HEK293 (cell line): ENCODE results near the gene ARID3B.

Experiments used
- CTCF ChIA-PET: fragments of 350-600 bp; formaldehyde crosslinking; extraction: SDS; loops from one replicate; lab custom pipeline; 2021; ENCODE audit warnings: antibody characterized with exemption; lab: Yijun Ruan, JAX
- POLR2A ChIA-PET: fragments of 300-600 bp; formaldehyde crosslinking; extraction: SDS; loops from one replicate; lab custom pipeline; 2020; ENCODE audit warnings: antibody characterized with exemption, inconsistent platforms; lab: Yijun Ruan, JAX
- H3K27ac ChIP-seq: fragments of 200-500 bp; sonication (Bioruptor generic); 2 replicates; pipeline ENCODE4 v1.5.1; 2014; ENCODE audit warnings: low read depth, low read length, control low read depth, inconsistent platforms; ENCODE audit errors: extremely low read depth
- H3K36me3 ChIP-seq, 2 experiments: fragments of 200-500 bp in 1 of 2; sonication (Bioruptor generic) in 1 of 2; 1 replicate in 1 of 2; 2 replicates in 1 of 2; pipeline ENCODE4 v1.5.1; 2014 to 2017; ENCODE audit warnings: inconsistent platforms in 2 of 2, low read length in 2 of 2; ENCODE audit not compliant: control insufficient read depth in 2 of 2, insufficient read depth in 1 of 2
- H3K4me1 ChIP-seq: fragments of 200-500 bp; sonication (Bioruptor generic); 2 replicates; pipeline ENCODE4 v1.5.1; 2014; ENCODE audit warnings: mild to moderate bottlenecking, low read length, inconsistent platforms; ENCODE audit not compliant: control insufficient read depth, insufficient read depth
- H3K4me3 ChIP-seq: 2 replicates; pipeline ENCODE4 v1.5.1; 2011; ENCODE audit warnings: low read depth, mild to moderate bottlenecking, control low read depth, low read length, moderate library complexity
- H3K9me3 ChIP-seq: fragments of 200-500 bp; sonication (Bioruptor generic); 2 replicates; pipeline ENCODE4 v1.5.1; 2014; ENCODE audit warnings: low read depth, low read length, inconsistent platforms; ENCODE audit not compliant: control insufficient read depth, insufficient read depth
- AEBP2 ChIP-seq: fragments of 450-650 bp; formaldehyde crosslinking; IDR thresholded peaks from 2 replicates; pipeline ENCODE4 v1.5.1; 2016; ENCODE audit warnings: missing biosample characterization, missing genetic modification characterization, borderline replicate concordance
- CTCF ChIP-seq: fragments of 450-650 bp; formaldehyde crosslinking; IDR thresholded peaks from 2 replicates; pipeline ENCODE4 v1.5.1; 2016; ENCODE audit warnings: missing biosample characterization, missing genetic modification characterization
- MZF1 ChIP-seq: fragments of 450-650 bp; formaldehyde crosslinking; IDR thresholded peaks from 2 replicates; pipeline ENCODE4 v1.5.1; 2017; ENCODE audit warnings: missing biosample characterization, missing genetic modification characterization, borderline replicate concordance
- REST ChIP-seq: fragments of 450-650 bp; formaldehyde crosslinking; IDR thresholded peaks from 2 replicates; pipeline ENCODE4 v1.5.1; 2016; ENCODE audit warnings: missing biosample characterization, missing genetic modification characterization
- SCRT1 ChIP-seq: fragments of 450-650 bp; formaldehyde crosslinking; IDR thresholded peaks from 2 replicates; pipeline ENCODE4 v1.5.1; 2016; ENCODE audit warnings: missing biosample characterization, missing genetic modification characterization, borderline replicate concordance
- SCRT2 ChIP-seq: fragments of 450-650 bp; formaldehyde crosslinking; IDR thresholded peaks from 2 replicates; pipeline ENCODE4 v1.5.1; 2016; ENCODE audit warnings: missing biosample characterization, missing genetic modification characterization
- ZBTB21 ChIP-seq: fragments of 450-650 bp; formaldehyde crosslinking; IDR thresholded peaks from 2 replicates; pipeline ENCODE4 v1.5.1; 2017; ENCODE audit warnings: missing biosample characterization, missing genetic modification characterization
- ZNF133 ChIP-seq: fragments of 450-650 bp; formaldehyde crosslinking; IDR thresholded peaks from 2 replicates; pipeline ENCODE4 v1.5.1; 2016; ENCODE audit warnings: missing biosample characterization, missing genetic modification characterization
- ZNF2 ChIP-seq: fragments of 450-650 bp; formaldehyde crosslinking; IDR thresholded peaks from 2 replicates; pipeline ENCODE4 v1.5.1; 2016; ENCODE audit warnings: missing biosample characterization, missing genetic modification characterization
- ZNF24 ChIP-seq: fragments of 450-650 bp; formaldehyde crosslinking; IDR thresholded peaks from 2 replicates; pipeline ENCODE4 v1.5.1; 2016; ENCODE audit warnings: missing biosample characterization, missing genetic modification characterization
- ZNF302 ChIP-seq: fragments of 450-650 bp; formaldehyde crosslinking; IDR thresholded peaks from 2 replicates; pipeline ENCODE4 v1.5.1; 2016; ENCODE audit warnings: missing biosample characterization, missing genetic modification characterization, low read depth
- ZNF311 ChIP-seq: fragments of 450-650 bp; formaldehyde crosslinking; IDR thresholded peaks from 2 replicates; pipeline ENCODE4 v1.5.1; 2017; ENCODE audit warnings: missing biosample characterization, missing genetic modification characterization, borderline replicate concordance
- ZNF48 ChIP-seq: fragments of 450-650 bp; formaldehyde crosslinking; IDR thresholded peaks from 2 replicates; pipeline ENCODE4 v1.5.1; 2016; ENCODE audit warnings: missing biosample characterization, missing genetic modification characterization
- ZNF600 ChIP-seq: fragments of 450-650 bp; formaldehyde crosslinking; IDR thresholded peaks from 2 replicates; pipeline ENCODE4 v1.5.1; 2016; ENCODE audit warnings: missing biosample characterization, missing genetic modification characterization
- ZNF626 ChIP-seq: fragments of 450-650 bp; sonication (Bioruptor Pico); formaldehyde crosslinking; IDR thresholded peaks from 2 replicates; pipeline ENCODE4 v1.5.1; 2018; ENCODE audit warnings: missing biosample characterization, missing genetic modification characterization, inconsistent platforms
- ZNF654 ChIP-seq: fragments of 450-650 bp; formaldehyde crosslinking; IDR thresholded peaks from 2 replicates; pipeline ENCODE4 v1.5.1; 2016; ENCODE audit warnings: low read depth, missing biosample characterization, missing genetic modification characterization
- ZNF660 ChIP-seq: fragments of 450-650 bp; IDR thresholded peaks from 2 replicates; pipeline ENCODE4 v1.5.1; 2018; ENCODE audit warnings: missing biosample characterization, mild to moderate bottlenecking, missing genetic modification characterization
- ZNF76 ChIP-seq: fragments of 450-650 bp; formaldehyde crosslinking; IDR thresholded peaks from 2 replicates; pipeline ENCODE4; 2016; ENCODE audit warnings: low read depth, missing biosample characterization, missing genetic modification characterization, borderline replicate concordance
- ZNF843 ChIP-seq: fragments of 450-650 bp; formaldehyde crosslinking; IDR thresholded peaks from 2 replicates; pipeline ENCODE4 v1.5.1; 2016; ENCODE audit warnings: missing biosample characterization, missing genetic modification characterization

ARID3B gene

GRCh38 chr15:74631408-74631807, 90.4 kb downstream of the ARID3B start:
- peak; percentile 34; the same call in 1 of the 2 replicates for TF ChIP-seq ZNF311 (tag by site-specific recombination)
- no peak for TF ChIP-seq ZBTB21 (tag by site-specific recombination)
- TF ChIP-seq ZNF133 (tag by site-specific recombination) = no peak
- Histone ChIP-seq H3K27ac (no peak overlapping the region), H3K4me1 (no peaks in the 10 kb centered on the region), H3K4me3 (no peak overlapping the region), H3K9me3 (no peaks in the 10 kb centered on the region), H3K36me3 (peaks cover 25 to 100% of the 10 kb centered on the region in 2 experiments; a peak in 2 of 3 replicates)
- POLR2A ChIA-PET = interaction anchor here (0.5 to 1.8 kb wide), 3 partner anchors 94 to 197 kb away, joined by 3 to 5 read pairs (median 5); partner anchors contain the start of gene SEMA7A
- CTCF ChIA-PET = interaction anchor here (0.6 to 14.8 kb wide), 36 partner anchors 10 to 337 kb away, joined by 3 to 800 read pairs (median 4); partner anchors contain the start of genes ARID3B, CLK3 and CYP11A1

GRCh38 chr15:74631935-74632560, 91.0 kb downstream of the ARID3B start:
- TF ChIP-seq ZNF24 (tag by site-specific recombination) (no peak), CTCF (tag by site-specific recombination) (peak; percentile 91), ZNF48 (tag by site-specific recombination) (no peak), ZNF626 (no peak), ZNF76 (tag by site-specific recombination) (no peak), AEBP2 (tag by site-specific recombination) (no peak), REST (tag by site-specific recombination) (no peak), ZNF660 (tag by site-specific recombination) (0 out of 2 replicates have a peak, but pooled peaks have one; percentile 22), ZNF654 (peak; percentile 50), SCRT1 (tag by site-specific recombination) (peak; percentile 37; the same call in 1 of the 2 replicates), SCRT2 (tag by site-specific recombination) (0 out of 2 replicates have a peak, but pooled peaks have one; percentile 40), ZNF600 (tag by site-specific recombination) (0 out of 2 replicates have a peak, but pooled peaks have one; percentile 45), MZF1 (tag by site-specific recombination) (no peak), ZNF2 (tag by site-specific recombination) (peak; percentile 95), ZNF302 (tag by site-specific recombination) (no peak), ZNF843 (tag by site-specific recombination) (no peak)
- ChIA-PET CTCF (interaction anchor here (0.6 to 14.8 kb wide), 40 partner anchors 11 to 324 kb away, joined by 3 to 800 read pairs (median 4); partner anchors contain the start of genes ARID3B, CLK3 and CYP11A1), POLR2A (no interaction called here)
- Histone ChIP-seq H3K36me3 (peaks cover 25 to 100% of the 10 kb centered on the region in 2 experiments; a peak in 2 of 3 replicates), H3K9me3 (no peaks in the 10 kb centered on the region), H3K4me3 (no peak overlapping the region), H3K27ac (no peak overlapping the region), H3K4me1 (no peaks in the 10 kb centered on the region)
